DMS53 treated with DMSO at 0.1 percent for 48 hours (cell line): ENCODE measurements around the gene C7orf25.

Experiments used
- DNase-seq: peaks from one replicate; lab custom pipeline; 2025; ENCODE audit not compliant: unreplicated experiment; lab: John Stamatoyannopoulos, UW

Gene C7orf25

DNA sequence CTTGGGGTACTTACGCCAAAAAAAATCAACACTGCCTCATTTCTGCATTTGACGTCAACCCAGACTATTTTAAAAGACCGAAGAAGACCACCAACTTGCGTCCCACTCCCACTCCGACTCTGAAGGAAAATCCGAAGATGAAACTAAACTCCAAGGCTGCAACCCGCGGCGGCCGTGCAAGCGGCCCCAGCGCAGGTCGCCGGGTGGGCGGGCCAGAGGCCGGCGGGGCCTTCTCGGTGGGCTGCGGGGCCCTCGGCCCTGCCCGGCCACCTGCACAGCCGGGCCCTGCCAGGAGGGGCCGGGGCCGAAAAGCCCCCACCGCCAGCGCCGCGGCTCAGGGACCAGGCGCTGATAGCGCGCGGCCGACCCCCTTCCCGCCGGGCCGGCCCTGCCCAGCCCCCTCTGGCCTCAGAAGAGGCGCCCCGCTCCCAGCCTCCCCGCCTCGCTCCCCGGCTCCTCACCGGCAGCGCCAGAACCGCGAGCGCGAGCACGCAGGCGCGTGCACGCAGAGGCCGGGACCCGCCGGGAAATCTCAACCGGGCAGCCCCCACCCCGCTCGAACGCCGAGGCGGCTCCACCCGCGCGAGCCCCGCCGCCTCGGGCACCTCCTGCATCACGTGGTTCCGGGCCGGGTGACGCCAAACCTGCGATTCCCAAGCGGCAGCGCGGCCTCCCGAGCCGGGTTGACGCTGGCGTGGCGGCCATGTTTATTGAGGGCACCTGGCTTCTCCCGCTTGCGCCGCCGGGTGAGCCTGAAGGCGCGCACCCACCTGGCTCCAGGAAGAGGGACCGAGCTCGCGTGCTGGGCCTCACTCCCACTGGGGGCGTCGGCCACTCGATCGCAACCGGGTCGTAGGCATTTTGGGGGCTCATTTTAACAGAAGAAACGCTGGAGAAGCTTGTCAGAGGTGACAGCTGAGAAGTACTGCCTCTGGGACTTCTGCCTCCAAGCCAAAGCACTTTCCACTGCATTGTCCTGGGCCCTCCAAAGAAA lies at the start of gene C7orf25:
Gene C7orf25, minus strand, starts transcription at position 617 of the 994 bp plus-strand sequence. CDS start 1,170 bp downstream, outside the sequence.
- DNase-seq, result peak; percentile 86

DNA sequence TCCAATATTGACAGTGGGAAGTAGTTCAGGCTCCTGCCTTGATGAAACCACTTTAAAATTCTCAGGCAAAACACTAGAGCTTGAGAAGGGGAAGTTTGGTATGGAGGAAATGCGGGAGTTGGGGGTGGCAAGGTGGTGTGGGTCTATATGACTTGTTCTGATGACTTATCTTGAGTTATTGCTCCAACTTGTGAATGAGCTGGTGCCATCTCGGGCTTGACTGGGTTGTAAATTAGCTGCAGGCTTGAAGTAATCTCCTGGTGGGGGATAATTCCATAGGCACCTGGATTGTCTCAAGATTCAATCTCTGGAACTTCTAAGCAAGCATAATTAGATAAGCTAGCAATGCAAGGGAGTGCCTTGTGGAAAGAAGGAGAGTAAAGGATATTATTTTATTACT lies 49.3 kb upstream of the C7orf25 start:
- DNase-seq, result no peak

DNA sequence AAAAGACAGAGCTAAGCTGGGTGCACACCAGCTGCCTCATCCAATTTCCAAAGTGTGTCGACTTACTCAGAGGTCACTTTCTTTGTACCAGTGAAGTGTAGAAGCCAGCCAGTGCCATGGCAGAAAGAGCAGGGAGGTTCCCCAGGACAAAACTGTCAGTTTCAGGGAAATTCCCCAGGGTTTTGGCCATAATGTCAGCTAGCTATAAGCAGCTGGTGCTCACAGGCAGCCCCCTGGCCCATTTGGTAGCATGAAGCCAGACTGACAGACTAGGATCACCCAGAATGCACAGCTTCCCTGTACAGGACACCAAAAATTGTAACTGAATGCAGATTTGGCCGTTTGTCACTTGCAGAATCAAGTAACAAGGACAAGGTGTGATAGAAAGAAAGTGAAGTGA lies 48.9 kb upstream of the C7orf25 start:
- DNase-seq, result no peak

DNA sequence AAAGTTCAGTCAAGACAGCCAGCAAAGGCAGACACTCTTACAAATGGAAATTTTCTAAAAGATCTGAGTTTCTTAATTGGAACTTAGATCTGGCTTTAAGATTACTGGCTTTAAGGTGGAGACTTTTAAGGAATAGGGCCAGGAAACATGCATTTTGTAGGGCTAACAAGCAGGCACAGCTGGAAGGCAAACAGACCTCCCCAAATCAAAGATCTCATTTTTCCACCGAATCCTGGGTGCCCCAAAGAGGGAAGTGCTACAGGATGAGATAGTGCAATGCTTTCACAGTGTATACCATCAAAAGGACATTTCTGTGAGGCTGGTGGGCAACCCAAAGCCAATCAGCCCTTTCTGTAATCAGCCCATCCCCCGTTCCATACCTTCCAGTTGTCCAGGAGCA lies 47.7 kb upstream of the C7orf25 start:
- no peak for DNase-seq

DNA sequence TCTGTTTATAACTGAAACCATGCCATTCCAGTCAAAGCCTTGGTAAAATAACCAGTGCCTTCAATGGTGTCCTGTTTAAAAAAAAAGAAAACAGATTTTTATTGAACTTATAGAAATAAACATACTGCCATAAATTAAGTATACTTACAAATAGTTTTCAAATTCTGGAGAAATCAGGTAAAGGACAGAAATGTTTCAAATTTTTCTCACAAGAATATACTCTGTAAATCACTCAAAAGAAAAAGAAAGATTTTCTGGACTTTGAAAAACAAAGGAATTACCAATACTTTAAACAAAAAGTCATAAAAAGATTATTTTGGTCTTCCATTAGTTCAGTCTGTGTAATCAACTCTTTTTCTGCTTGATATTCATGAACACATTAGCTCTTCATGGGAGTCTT lies 44.2 kb upstream of the C7orf25 start:
- DNase-seq, result no peak

DNA sequence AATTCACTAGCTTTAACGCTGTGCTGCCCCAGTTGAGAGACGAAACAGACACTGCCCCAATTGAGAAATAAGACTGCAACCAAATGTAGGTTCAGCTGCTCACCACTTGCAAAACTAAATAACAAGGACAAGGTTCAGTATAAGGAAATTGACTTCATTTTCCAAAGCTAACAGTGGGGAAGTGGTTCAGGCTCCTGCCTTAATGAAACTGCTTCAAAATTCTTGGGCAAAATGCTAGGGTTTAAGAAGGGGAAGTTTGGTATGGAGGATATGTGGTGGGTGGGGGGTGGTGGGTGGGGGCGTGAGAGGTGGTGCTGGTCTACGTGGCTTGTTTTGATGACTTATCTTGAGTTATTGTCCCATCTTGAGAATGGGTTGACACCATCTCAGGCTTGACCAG lies 42.1 kb upstream of the C7orf25 start:
- DNase-seq, result no peak

DNA sequence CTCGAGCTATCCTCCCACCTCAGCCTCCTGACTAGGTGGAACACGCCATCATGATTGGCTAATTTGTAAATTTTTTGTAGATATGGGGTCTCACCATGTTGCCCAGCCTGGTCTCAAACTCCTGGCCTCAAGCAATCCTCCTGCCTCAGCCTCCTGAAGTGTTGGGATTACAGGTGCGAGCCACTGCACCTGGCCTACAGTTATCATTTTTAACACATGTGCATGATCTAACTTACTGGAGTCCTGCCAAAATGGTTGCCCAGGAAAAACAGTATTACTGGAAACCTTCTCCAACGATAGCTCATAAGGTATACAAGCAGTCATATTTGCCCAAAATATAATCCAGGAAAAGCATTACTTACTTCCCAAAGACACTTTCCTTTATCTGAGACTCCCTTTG lies 40.5 kb upstream of the C7orf25 start:
- no peak for DNase-seq

DNA sequence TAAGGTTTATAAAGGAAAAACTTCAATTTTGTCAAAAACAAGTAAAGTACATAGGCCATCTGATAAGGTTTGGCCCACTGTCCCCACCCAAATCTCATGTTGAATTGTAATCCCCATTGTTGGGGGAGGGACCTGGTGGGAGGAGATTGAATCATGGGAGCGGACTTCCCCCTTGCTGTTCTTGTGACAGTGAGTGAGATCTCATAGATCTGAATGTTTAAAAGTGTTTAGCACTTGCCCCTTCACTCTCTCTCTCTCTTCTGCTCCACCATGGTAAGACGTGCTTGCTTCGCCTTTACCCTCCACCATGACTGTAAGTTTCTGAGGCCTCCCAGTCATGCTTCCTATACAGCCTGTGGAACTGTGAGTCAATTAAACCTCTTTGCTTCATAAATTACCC lies 38.5 kb upstream of the C7orf25 start:
- no peak for DNase-seq

DNA sequence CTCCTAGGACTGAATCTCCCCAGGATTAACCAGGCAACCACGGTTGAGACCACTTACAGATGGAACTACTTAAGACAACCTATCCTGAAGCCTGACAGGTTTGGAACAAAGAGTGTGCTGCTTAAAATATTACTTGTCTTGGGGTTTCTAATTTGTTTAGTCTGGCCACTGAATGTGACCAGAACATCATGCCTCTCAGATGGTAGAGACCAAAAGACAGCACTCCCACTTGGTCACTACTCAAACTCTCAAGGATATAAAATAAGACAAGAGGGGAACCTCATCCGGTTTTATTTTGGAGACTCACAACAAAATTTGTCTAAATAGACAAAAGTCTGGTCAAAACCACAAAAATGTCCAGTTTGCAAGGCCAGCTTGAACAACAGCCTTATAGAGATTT lies 35.7 kb upstream of the C7orf25 start:
- no peak for DNase-seq

DNA sequence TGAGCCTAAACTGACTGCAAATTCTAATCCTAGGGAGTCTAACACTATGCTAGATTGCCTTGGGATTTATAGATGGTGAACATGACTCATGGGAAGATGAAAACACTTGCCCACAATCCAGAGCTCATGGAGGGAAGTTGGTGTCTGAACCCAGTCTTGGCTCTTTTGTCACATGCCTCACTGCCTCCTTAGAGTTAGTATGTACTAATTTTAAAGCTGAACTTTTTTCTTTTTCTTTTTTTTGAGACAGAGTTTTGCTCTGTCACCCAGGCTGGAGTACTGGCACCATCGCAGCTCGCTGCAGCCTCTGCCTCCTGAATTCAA lies 34.7 kb upstream of the C7orf25 start:
- no peak for DNase-seq

DNA sequence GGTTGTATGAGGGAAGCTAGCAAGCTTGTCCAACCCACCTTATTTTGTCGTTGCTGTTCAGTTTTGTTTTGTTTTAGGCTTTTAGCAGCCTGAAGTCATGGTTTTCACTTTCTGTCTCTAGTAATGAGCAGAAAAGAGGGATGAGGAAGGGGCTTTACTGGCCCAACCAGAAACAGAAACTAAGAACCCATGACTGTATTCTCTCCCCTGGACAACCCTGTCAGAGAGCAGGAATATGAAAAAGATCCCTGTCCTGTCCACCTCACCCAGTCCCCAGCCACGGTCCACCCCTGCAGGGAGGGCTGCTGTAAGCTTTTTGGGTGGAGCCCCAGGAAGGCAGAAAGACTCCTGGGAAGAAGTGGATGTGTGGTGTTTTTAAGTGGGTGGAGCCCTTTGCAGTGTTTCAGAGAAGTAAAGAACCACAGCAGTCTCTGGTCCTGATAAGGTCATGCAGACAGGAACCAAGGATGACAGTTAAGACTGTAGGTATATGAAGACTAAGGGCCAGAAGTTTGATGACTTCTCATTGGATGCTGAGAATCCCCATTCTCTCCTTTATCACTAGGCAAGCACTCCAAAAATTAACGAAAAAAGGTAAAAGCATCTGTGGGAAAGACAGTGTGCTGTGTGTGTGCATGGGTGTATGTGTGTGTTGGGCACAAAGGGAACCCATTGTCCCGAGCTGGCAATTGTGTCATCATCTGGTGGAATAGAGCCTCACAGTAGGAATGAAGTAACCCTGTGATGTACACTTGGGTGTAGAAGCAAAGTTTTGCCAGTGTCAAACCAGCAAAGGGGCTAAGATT lies 34.2 kb upstream of the C7orf25 start:
- no peak for DNase-seq

DNA sequence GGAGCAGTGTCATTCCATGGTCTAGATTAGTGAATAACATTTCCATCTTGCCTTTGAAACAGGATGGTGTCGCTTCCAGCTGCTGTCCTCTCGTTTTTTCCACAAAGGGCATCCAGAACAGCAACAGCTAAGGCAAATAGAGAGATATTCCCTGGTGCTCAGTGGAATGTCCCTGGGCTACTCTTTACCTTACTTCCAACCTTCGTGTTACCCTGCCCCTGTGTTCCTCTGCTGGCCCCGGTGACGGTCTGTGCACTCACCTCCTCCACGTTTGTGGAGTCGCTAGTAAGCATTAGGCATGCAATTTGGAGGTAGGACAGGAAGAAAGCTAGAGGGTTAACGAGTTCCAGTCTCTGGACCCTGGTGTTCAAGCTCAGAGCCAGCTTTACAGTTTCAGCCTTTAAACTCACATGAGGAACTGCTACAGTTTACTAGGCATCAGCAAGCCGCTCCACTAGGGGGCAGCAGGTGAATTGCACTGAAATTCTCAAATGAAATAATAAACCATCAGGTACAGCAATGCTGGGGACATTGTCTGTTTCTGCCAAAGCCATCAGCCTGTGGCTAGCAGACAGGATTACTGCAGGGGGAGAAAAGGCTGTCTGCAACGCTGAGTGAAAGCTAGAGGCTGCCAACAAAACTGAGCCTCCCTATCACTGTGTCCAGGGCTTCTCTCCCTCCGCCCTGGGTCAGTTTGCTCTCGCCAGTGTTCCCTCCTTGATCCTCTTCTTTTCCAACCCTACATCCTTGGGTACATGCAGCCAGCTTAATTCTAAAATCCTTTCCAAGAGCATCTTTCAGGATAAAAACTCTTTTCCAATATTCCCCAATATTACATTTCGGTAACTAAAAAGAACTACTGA lies 29.3 kb upstream of the C7orf25 start:
- DNase-seq, result peak; percentile 72

DNA sequence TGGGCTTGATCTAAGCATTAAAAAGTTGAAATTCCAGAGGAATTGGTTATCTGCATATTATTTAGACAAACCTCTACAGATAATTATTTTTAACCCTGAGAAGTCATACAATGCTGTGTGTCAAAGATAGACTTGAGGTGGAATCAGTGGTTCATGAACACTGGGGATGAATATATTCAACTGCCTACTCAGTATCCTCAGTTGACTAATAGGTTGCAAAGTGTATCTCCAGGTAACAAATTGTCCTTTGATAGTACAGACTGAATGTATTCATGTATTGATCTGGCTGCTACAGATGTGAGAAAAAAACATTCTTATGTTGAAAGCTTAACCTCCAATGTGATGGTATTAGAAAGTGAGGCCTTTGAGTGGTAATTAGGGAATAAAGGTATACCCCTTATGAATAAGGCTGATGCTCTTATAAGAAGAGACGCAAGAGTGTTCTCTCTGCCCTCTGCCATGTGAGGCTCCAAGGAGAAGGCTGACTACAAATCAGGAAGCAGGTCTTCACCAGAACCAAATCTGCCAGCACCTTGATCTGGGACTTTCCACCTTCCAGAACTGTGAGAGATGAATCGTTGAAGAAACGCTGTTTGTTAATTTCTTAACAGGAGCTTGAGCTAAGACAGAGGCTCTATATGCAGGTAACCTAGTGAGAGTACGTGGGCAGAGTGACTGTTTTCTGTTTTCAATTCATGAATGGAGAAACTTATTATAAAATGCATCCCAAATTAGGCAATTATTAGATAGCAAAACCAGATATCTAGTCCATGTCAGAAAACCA lies 27.8 kb upstream of the C7orf25 start:
- no peak for DNase-seq

DNA sequence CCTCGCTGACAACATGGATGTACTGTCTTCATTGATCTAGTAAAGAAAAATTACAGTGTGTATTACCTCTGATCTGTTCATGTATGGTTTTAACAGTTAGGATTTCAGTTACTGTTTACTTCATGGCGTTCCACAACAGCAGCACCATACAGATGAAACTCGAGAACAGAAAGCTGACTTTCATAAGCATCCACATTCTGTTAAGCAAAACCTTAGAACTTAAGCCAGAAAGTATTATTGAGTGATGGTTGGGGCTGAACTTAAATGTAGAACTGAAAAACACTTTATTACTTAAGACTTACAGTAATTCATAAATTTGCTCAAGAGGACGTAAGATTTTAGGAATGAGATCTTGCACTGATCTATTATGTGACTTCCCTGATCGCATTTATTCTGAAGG lies 24.0 kb upstream of the C7orf25 start:
- DNase-seq, result no peak

DNA sequence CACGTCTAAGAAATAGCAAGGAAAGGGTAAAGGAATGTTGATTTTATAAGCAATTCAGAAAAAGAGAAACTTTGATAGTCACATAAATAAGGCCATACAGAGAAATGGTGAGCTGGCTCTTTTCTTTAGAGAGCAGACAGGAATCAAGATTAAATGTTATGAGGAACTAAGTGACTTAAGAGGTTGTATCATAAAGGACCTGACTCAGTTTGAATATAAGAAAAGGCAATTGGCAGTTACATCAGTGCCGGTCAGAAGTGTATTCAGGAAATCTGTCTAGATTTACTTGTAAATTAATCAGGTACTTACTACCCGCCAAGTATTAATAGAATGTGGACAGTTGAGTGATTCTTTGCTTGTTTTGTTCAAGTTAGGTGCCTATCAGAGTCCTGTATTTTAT lies 22.4 kb upstream of the C7orf25 start:
- no peak for DNase-seq

DNA sequence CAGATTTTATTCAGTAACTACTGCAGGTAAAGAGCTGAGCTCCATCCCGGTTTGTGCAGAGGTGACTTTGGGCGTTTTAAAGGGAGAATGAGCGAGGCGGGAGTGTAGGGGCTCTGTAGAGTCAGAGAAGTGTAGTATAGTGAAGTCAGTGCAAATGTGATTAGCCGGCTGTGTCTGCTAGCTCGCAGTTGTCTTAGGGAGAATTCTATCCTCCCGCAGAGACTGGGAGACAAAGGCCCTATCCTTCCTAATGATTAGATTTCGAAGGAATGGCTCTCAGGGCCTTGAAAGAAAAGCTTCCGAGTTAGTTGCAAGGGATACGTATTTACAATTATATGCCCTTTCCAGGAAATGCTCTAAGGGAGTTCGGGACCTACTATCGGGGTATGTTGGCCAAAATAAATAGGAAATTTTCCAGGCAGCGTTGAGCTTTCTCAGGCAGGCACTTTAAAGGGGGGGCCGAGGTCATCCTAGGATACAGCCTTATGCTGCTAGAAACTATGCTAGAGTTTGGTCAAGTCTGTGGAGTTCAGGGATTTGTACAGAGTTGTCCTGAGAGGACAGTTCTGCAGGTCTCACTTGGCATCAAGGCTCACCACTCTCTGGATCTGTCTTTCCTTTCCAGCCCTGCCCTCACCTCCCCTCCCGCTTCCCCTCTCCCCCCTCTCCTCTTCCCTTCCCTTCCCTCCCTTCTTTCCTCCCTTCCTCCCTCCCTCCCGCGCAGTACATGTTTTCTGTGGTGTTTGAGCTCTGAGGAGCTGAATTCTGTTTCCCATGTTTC lies 21.1 kb upstream of the C7orf25 start:
- DNase-seq, result peak; percentile 6

DNA sequence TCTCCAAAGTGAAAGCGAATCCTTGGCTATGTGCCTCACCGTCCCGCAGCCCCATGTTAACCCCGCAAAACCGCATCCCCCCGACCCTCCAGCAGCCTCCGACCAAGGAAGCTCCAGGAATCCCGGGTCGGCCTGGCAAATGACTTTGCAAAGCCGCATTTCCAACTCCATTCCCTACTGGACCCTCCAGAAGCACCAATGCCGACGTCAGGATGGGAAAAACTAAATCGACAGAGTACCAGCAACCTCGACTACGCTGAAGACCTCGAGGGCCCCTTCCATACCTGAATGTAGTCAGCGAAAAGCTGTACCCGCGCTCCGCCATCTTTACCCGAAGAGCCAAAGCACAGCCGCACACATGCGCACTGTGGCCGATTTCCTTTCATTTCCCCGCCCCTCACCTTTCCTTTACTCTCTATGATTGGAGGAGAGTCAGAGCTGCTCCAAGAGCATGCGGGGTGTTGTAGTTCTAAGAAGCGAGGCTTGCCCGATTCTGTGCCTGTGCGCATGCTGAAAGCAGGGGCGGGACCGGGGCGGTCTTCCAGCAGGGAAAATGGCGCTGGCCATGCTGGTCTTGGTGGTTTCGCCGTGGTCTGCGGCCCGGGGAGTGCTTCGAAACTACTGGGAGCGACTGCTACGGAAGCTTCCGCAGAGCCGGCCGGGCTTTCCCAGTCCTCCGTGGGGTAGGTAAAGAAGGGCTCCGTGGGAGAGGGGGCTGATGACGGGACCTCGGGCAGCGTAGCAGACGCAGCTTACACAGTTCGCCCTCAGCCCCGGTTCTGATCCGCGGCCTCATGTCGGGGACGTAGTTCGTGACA lies 20.2 kb upstream of the C7orf25 start, which contains the start of the genes MRPL32 and PSMA2:
Gene MRPL32, plus strand, starts transcription at position 543 of the 818 bp plus-strand sequence. Its CDS starts 11 bp downstream, at position 554.
Gene PSMA2, minus strand, starts transcription at position 341 of the 818 bp plus-strand sequence. Its CDS starts 16 bp downstream, at position 325.
- peak; percentile 97 for DNase-seq

DNA sequence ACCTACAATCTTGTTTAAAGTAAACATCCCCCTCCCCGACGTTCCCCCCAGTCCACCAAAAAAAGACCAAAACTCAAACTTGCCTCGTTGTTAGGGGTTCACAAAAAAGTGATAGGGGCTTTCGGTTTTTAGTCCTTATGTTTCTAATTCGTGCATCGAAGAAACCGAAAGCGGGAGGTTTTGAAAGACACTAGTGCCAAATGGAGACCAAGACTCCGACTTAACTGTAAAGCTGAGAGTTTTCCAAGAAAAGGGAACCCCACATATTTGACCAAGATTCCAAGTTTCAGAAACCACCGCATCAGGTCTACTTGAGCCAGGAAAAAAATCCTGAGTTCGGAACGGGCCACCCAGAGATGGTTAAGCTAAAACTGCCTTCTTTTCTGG lies 19.6 kb upstream of the C7orf25 start:
- DNase-seq, result no peak

DNA sequence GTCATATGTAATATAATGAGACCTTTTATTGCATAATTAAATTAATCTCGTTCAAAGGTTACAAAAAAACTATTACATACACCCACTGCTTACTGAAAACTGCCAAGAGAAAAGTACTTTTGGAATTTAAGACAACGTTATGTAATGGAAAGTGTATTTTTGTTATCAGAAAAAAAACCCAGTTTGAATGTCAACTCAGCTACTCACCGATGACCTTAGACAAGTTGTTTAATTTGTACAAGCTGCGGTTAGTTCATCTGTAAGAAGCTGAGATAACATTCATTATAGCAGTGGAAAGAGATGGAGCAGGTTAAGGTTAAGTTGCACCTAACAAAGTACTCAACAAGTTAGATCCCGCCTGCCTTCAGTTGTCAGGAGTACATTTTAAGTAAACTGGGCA lies 19.0 kb upstream of the C7orf25 start:
- DNase-seq, result no peak
